SH-SY5Y (cell line): ENCODE data around the gene HBZ.

ENCODE experiments used
- GATA2 ChIP-seq: IDR thresholded peaks from 2 replicates; pipeline ENCODE4 v1.6.1; 2011; ENCODE audit warnings: mild to moderate bottlenecking, low read depth, low read length
- GATA3 ChIP-seq: IDR thresholded peaks from 2 replicates; pipeline ENCODE4 v1.6.1; 2011; ENCODE audit warnings: low read depth, mild to moderate bottlenecking, low read length, moderate library complexity

GRCh38 chr16:164827-165538 lies 12.5 kb downstream of the HBZ start:
- TF ChIP-seq GATA2 (no peak), GATA3 (no peak)
